ENCODE results near the gene ZGPAT.

Gene ZGPAT

DNA sequence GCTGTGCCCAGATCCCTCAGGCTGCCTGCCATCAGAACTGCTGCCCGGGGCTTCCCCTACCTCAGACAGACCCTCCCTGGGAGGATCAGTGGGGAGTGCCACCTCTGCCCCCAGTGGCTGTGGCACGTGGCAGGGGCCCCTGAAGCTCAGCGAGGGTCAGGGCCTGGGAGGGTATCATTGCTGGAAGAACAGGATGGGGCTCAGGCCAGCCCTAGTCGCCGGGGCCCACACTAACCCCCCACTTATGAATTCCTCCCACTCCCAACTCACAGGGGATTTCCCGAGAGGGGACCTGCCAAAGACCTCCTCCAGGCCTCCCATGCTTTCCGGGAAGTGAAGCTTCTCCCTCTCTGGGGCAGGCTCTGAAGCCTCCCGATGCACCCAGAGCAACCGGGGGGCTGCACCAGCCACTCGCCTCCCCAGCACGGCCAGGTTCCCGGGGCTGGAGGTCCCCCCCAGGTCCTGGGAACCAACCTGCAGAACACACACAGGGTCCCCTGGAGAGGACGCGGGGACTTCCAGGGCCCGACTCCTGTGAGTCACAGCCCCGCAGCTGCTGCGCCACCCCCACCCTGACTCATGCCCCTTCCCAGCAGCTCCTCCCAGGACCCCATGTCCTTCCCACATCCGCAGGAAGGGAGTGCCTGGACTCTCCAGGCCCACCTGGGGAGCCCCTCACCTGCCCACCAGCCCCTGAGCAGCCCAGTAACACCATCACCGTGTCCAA, 8.9 kb upstream of the ZGPAT start:
- no peaks in the 10 kb centered on the region for H3K36me3 ChIP-seq (ENCODE audit: insufficient read depth, low read length)
- peak; percentile 40; the same call in 1 of the 2 replicates for TF ChIP-seq POLR2AphosphoS5 (IDR thresholded peaks at IDR 0.05; ENCODE audit: borderline replicate concordance, low read depth, low read length)
- no peak for TF ChIP-seq EZH2 (IDR thresholded peaks at IDR 0.05)
- no peak for TF ChIP-seq FOXP2 (optimal IDR thresholded peaks at IDR 0.05; ENCODE audit: control extremely low read depth, extremely low read length, insufficient read depth)
- H3K4me3 ChIP-seq: no peak overlapping the region
- no peak for DNase-seq (ENCODE audit: low read depth, low spot score)
- H3K27ac ChIP-seq: no peak overlapping the region
- H3K9me3 ChIP-seq (ENCODE audit: low read depth, low read length): no peaks in the 10 kb centered on the region
- no peak overlapping the region for H3K9ac ChIP-seq (ENCODE audit: insufficient read length)

DNA sequence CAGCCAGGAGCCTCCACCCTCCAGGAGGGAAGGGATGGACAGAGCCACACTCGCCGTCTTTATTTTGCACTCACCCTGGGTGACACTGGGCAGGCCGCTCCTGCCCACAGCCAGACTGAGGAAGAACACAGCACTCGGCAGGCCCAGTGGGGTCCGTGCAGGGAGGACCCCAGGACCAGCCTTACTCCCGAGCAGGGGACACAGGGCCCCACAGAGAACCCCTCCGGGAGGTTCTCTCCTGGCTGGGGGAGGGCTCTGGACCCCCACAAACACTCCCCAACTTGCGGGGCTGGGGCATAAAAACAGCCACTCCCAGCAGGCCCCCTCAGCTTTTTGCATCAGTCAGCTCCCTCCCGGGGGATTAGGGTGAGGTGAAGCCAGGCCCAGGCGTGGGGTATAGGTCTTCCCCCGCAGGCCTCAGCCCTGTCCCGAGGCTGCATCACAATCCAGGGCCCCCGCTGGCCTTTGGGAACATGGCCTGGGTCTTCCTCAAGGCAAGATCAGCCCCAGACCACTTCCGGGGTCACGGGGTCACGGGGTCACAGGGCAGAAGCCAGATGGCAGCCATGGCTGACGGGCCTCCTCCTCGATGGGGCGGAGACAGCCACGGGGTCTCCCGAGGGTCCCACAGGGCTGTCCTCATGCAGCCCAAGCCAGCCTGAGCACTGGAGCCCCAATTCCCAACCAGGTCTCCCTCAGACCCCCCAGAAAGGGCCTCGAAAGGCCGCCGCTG, 8.2 kb upstream of the ZGPAT start:
- Histone ChIP-seq H3K9me3 (ENCODE audit: low read depth, low read length) (no peaks in the 10 kb centered on the region), H3K27ac (no peak overlapping the region), H3K9ac (ENCODE audit: insufficient read length) (no peak overlapping the region), H3K4me3 (no peak overlapping the region), H3K36me3 (ENCODE audit: insufficient read depth, low read length) (no peaks in the 10 kb centered on the region)
- no peak for TF ChIP-seq EZH2 (IDR thresholded peaks at IDR 0.05)
- 0 out of 2 replicates have a peak, but pooled peaks have one; percentile 4 for TF ChIP-seq POLR2AphosphoS5 (IDR thresholded peaks at IDR 0.05; ENCODE audit: borderline replicate concordance, low read depth, low read length)
- no peak for TF ChIP-seq FOXP2 (optimal IDR thresholded peaks at IDR 0.05; ENCODE audit: control extremely low read depth, extremely low read length, insufficient read depth)
- DNase-seq (ENCODE audit: low read depth, low spot score): no peak

DNA sequence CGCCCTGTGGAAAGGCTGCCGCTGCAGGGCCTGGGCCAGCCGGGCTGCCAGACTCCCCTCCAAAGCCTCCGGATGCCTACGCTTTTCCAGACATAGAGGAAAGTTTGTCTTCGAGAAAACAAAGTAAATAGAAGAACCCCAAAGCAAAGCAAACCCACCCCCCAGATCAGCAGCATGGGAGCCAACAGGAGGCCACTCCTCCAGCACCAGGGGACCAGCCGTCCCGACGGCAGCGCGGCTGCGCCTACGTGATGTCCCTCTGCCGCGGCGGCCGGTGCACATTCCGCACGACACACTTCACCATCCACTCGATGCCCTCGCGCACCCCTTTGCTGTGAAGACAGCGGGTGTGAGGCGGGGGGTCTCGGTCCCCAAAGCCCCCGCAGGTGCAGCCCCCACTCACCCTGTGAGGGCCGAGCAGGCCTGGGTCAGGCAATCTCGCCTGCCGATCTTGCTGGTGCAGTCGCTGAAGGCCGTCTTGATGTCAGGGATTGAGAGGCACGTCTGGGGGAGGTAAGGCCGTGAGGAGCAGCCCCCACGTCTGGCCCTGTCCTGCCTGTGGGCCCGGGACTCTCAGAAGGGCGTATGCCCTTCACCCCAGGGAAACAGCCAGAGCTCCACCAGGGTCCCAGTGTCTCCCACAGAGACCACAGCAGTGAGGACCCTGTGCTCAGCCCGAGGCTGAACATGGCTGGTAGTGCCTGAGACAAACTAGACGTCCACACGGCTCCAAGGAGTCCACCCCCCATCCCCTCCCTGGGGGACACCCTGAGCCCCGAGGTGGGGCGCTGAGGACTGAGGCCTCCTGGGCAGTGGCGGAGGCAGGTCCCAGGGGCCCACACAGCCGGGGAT, 7.4 kb upstream of the ZGPAT start:
- no peak for TF ChIP-seq POLR2AphosphoS5 (IDR thresholded peaks at IDR 0.05; ENCODE audit: borderline replicate concordance, low read depth, low read length)
- TF ChIP-seq EZH2 (IDR thresholded peaks at IDR 0.05): no peak
- TF ChIP-seq FOXP2 (optimal IDR thresholded peaks at IDR 0.05; ENCODE audit: control extremely low read depth, extremely low read length, insufficient read depth): no peak
- H3K9ac ChIP-seq (ENCODE audit: insufficient read length): no peak overlapping the region
- H3K27ac ChIP-seq: no peak overlapping the region

DNA sequence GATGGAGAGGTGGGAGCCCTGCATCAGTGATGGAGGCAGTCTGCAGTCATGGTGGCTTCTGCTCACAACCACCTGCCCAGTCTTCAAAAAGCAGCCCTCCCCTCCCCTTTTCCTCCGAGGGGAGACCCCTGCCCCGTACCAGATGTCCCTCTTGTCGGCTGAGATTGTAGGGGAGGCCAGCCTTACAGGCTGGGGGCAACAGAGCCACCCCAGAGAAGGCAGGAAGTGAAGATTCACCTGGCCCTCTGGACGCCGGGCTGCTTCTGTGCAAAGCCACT, 6.8 kb upstream of the ZGPAT start:
- Histone ChIP-seq H3K27ac (no peak overlapping the region), H3K9me3 (ENCODE audit: low read depth, low read length) (no peaks in the 10 kb centered on the region), H3K36me3 (ENCODE audit: insufficient read depth, low read length) (peaks cover 5% of the 10 kb centered on the region; the same call in 1 of the 2 replicates), H3K9ac (ENCODE audit: insufficient read length) (no peak overlapping the region), H3K4me3 (no peak overlapping the region)
- no peak for TF ChIP-seq POLR2AphosphoS5 (IDR thresholded peaks at IDR 0.05; ENCODE audit: borderline replicate concordance, low read depth, low read length)
- no peak for TF ChIP-seq EZH2 (IDR thresholded peaks at IDR 0.05)
- no peak for TF ChIP-seq FOXP2 (optimal IDR thresholded peaks at IDR 0.05; ENCODE audit: control extremely low read depth, extremely low read length, insufficient read depth)
- no peak for DNase-seq (ENCODE audit: low read depth, low spot score)

More for the DNA sequence above, 7.4 kb upstream of the ZGPAT start:
- Histone ChIP-seq H3K4me3 (no peak overlapping the region), H3K9me3 (ENCODE audit: low read depth, low read length) (no peaks in the 10 kb centered on the region), H3K36me3 (ENCODE audit: insufficient read depth, low read length) (no peaks in the 10 kb centered on the region; the same call in 1 of the 2 replicates)
- DNase-seq (ENCODE audit: low read depth, low spot score): no peak

DNA sequence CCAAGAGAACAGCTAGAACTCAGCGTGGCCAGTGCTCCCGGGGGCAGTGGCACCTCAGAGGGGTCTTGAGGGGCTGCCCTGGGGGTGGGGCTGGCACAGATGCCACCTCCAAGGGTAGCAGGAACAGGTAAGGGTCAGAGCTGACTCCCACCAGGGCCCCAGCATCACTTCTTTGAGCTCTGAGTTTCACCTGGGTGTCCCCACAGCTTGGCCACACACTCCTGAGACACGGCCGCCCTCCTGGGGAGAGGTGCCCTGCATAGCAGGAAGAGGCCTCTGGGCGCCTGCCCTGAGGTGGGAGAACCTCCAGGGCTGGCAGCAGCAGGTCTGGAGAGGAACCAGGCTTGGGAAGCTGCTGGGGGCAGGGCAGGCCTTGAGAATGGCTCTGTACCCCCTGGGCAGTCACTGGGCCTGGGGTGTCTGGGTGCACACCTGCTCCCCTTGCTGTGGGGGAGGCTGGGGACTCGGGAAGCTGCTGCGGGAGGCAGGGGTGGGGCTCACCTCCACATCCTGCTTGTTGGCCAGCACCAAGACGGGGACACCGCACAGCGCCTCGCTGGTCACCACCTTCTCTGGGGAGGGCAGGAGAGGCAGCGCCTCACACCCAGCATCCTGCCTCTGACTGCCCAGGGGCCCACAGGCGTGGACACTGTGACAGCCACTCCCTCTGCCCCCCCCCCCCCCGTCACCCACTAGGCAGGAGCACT, 6.4 kb upstream of the ZGPAT start:
- peaks cover 7% of the 10 kb centered on the region; the same call in 1 of the 2 replicates for H3K36me3 ChIP-seq (ENCODE audit: insufficient read depth, low read length)
- H3K4me3 ChIP-seq: no peak overlapping the region
- no peak for DNase-seq (ENCODE audit: low read depth, low spot score)
- H3K9ac ChIP-seq (ENCODE audit: insufficient read length): no peak overlapping the region
- no peak; the same call in 1 of the 2 replicates for TF ChIP-seq POLR2AphosphoS5 (IDR thresholded peaks at IDR 0.05; ENCODE audit: borderline replicate concordance, low read depth, low read length)
- no peak for TF ChIP-seq EZH2 (IDR thresholded peaks at IDR 0.05)
- TF ChIP-seq FOXP2 (optimal IDR thresholded peaks at IDR 0.05; ENCODE audit: control extremely low read depth, extremely low read length, insufficient read depth): no peak
- no peak overlapping the region for H3K27ac ChIP-seq
- H3K9me3 ChIP-seq (ENCODE audit: low read depth, low read length): no peaks in the 10 kb centered on the region

DNA sequence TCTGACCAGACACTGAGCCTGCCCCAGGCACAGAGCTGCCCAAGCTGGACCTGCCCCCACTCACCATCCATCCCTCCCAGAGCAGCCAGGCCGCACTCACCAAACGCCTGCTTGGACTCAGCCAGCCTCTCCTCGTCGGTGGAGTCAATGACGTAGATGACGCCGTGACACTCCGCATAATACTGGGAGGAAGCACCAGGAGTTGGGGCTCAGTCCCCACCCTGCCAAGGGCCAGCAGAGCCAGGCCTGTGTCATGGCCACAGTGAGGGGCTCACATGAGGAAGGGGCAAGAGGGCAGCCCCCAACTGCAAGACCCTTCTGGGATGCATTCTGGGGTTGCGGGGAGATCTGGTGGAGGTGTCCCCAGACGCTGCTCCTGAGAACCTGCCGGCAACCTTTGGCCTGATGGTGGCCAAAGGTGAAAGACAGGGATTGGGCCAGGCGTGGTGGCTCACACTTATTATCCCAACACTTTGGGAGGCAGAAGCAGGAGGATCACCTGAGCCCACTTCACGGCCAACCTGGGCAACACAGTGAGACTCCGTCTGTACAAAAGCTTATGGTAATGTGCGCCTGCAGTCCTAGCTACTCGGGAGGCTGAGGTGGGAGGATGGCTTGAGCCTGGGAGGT, 5.7 kb upstream of the ZGPAT start:
- H3K9me3 ChIP-seq (ENCODE audit: low read depth, low read length): no peaks in the 10 kb centered on the region
- H3K27ac ChIP-seq: no peak overlapping the region
- DNase-seq (ENCODE audit: low read depth, low spot score): no peak
- TF ChIP-seq POLR2AphosphoS5 (IDR thresholded peaks at IDR 0.05; ENCODE audit: borderline replicate concordance, low read depth, low read length) (peak; percentile 21), EZH2 (IDR thresholded peaks at IDR 0.05) (no peak), FOXP2 (optimal IDR thresholded peaks at IDR 0.05; ENCODE audit: control extremely low read depth, extremely low read length, insufficient read depth) (no peak)
- H3K36me3 ChIP-seq (ENCODE audit: insufficient read depth, low read length): peaks cover 10% of the 10 kb centered on the region; the same call in 1 of the 2 replicates
- H3K9ac ChIP-seq (ENCODE audit: insufficient read length): no peak overlapping the region
- H3K4me3 ChIP-seq: no peak overlapping the region

DNA sequence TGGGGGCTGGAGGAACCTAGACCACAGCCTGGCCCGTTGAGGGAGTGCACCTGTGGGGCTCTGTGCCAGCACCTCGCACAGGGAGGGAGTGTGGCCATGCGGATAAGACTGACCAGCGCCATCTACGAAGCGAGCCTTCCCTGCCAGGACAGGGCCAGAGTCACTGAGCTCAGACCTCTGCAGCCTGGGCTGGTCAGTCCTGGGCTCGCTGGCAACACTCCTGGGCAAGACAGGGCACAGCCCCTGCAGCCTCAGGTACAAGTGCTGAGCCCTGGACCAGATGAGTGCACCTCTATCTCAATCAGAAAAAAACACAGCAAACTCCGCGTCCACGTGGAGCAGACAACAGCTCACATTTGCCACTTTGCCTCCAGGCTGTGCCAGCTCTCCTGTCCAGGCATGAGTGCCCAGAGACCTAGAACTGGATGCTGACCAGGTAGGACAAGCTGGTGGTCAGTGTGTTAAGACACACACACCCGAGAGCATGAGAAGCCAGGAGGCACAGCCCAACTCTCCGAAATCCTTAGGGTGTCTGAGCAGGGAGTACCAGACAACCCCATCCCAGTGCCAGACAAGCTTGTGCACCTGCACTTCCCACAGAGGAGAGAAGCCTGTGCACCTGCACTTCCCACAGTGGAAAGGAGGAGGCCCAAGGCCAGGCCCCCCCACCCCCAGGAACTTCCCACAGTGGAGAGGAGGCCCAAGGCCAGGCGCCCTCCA, 4.9 kb upstream of the ZGPAT start:
- Histone ChIP-seq H3K36me3 (ENCODE audit: insufficient read depth, low read length) (peaks cover 10% of the 10 kb centered on the region; the same call in 1 of the 2 replicates), H3K9ac (ENCODE audit: insufficient read length) (no peak overlapping the region), H3K4me3 (no peak overlapping the region), H3K9me3 (ENCODE audit: low read depth, low read length) (no peaks in the 10 kb centered on the region), H3K27ac (no peak overlapping the region)
- DNase-seq (ENCODE audit: low read depth, low spot score): no peak
- TF ChIP-seq POLR2AphosphoS5 (IDR thresholded peaks at IDR 0.05; ENCODE audit: borderline replicate concordance, low read depth, low read length) (peak; percentile 11), FOXP2 (optimal IDR thresholded peaks at IDR 0.05; ENCODE audit: control extremely low read depth, extremely low read length, insufficient read depth) (no peak), EZH2 (IDR thresholded peaks at IDR 0.05) (no peak)

All from SK-N-MC (cell line).